H1 (cell line): ENCODE results near the gene TMED3. TPM values are rescaled to one million over a fixed set of nuclear protein-coding genes. Genes with fewer than 3 reads are reported as not detected.
A peak's percentile ranks its signal among the peaks of the same experiment; 100 is the strongest.

Source experiments
- CTCF ChIA-PET: fragments of 300-600 bp; sonication (Branson Sonifier 250); formaldehyde crosslinking; loops from one replicate; lab custom pipeline; 2021; ENCODE audit not compliant: partially characterized antibody; lab: Charles Lee
- POLR2A ChIA-PET: fragments of 300-600 bp; sonication (Branson Sonifier 250); formaldehyde crosslinking; loops from one replicate; lab custom pipeline; 2021; ENCODE audit warnings: inconsistent platforms; ENCODE audit not compliant: partially characterized antibody; lab: Charles Lee
- DNase-seq, 2 experiments: peaks; one replicate each; pipeline versions ENCODE4 v3.0.0 to v3.0.0-alpha.2; 2010 to 2022; ENCODE audit warnings: low spot score in 2 of 2, low read depth in 1 of 2, mixed read lengths in 1 of 2
- FAIRE-seq: peaks from 2 replicates; lab custom pipeline; 2011; peaks lifted over from hg19 to GRCh38; lab: Jason Lieb, UNC
- H2AFZ ChIP-seq: 2 replicates; pipeline ENCODE4 v1.8.1; 2012; ENCODE audit warnings: low read length, inconsistent platforms
- H2AK5ac ChIP-seq: 2 replicates; pipeline ENCODE4 v1.6.1; 2013; ENCODE audit warnings: low read depth, low read length
- H2BK120ac ChIP-seq: replicated peaks from 2 replicates; pipeline ENCODE3; 2013; ENCODE audit warnings: low read depth, low read length, inconsistent platforms
- H2BK12ac ChIP-seq: 2 replicates; pipeline ENCODE4 v1.6.1; 2013; ENCODE audit warnings: low read depth, low read length
- H2BK15ac ChIP-seq: 2 replicates; pipeline ENCODE4 v1.6.1; 2013; ENCODE audit warnings: low read length
- H2BK20ac ChIP-seq: 2 replicates; pipeline ENCODE4 v1.6.1; 2013; ENCODE audit warnings: low read length
- H2BK5ac ChIP-seq: 2 replicates; pipeline ENCODE4 v1.6.1; 2013; ENCODE audit warnings: low read depth, low read length
- H3K14ac ChIP-seq: 2 replicates; pipeline ENCODE4 v1.6.1; 2013; ENCODE audit warnings: inconsistent platforms; ENCODE audit not compliant: insufficient read length
- H3K18ac ChIP-seq: 2 replicates; pipeline ENCODE4 v1.6.1; 2013; ENCODE audit warnings: low read length; ENCODE audit errors: extremely low read depth
- H3K23ac ChIP-seq: 2 replicates; pipeline ENCODE4 v1.6.1; 2013; ENCODE audit warnings: inconsistent platforms; ENCODE audit not compliant: insufficient read length
- H3K23me2 ChIP-seq: 2 replicates; pipeline ENCODE4 v1.6.1; 2013; ENCODE audit warnings: low read depth, low read length
- H3K27ac ChIP-seq: 2 replicates; pipeline ENCODE4 v1.6.1; 2011; ENCODE audit warnings: low read depth, low read length, inconsistent platforms
- H3K27me3 ChIP-seq, 4 experiments: replicated peaks in 1 of 4; 1 replicate in 1 of 4; 2 replicates in 3 of 4; pipeline versions ENCODE4 v1.6.1 to v1.8.1; 2011 to 2013; ENCODE audit warnings: low read length in 3 of 4, mild to moderate bottlenecking in 3 of 4, inconsistent platforms in 2 of 4, mixed read lengths in 2 of 4, moderate library complexity in 1 of 4; ENCODE audit not compliant: control insufficient read depth in 3 of 4, insufficient read depth in 3 of 4; ENCODE audit errors: extremely low read depth in 1 of 4
- H3K36me3 ChIP-seq, 4 experiments: 2 replicates each; pipeline versions ENCODE4 v1.6.1 to v1.8.1; 2011 to 2013; ENCODE audit warnings: mild to moderate bottlenecking in 4 of 4, low read length in 3 of 4, moderate library complexity in 2 of 4, control low read depth in 1 of 4, inconsistent platforms in 1 of 4; ENCODE audit not compliant: insufficient read depth in 4 of 4, control insufficient read depth in 2 of 4
- H3K4ac ChIP-seq: replicated peaks from 2 replicates; pipeline ENCODE3; 2013; ENCODE audit warnings: low read length, low read depth, mixed read lengths, inconsistent platforms; ENCODE audit not compliant: insufficient read length
- H3K4me1 ChIP-seq, 4 experiments: replicated peaks in 1 of 4; 1 replicate in 1 of 4; 2 replicates in 3 of 4; pipeline versions ENCODE4 v1.6.1 to v1.8.1; 2011 to 2013; ENCODE audit warnings: low read length in 3 of 4, inconsistent platforms in 2 of 4, mixed read lengths in 1 of 4; ENCODE audit not compliant: insufficient read depth in 4 of 4, control insufficient read depth in 3 of 4
- H3K4me2 ChIP-seq, 2 experiments: 2 replicates each; pipeline versions ENCODE4 v1.6.1 to v1.8.1; 2011 to 2013; ENCODE audit warnings: low read depth in 2 of 2, low read length in 2 of 2, control low read depth in 1 of 2, inconsistent platforms in 1 of 2, mild to moderate bottlenecking in 1 of 2; ENCODE audit not compliant: insufficient read depth in 1 of 2
- H3K4me3 ChIP-seq, 4 experiments: fragments of 200-600, 300-600 bp in 1 of 4; sonication (generic), shearing (Covaris generic), sonication (Bioruptor Twin) in 1 of 4; 2 replicates each; pipeline versions ENCODE4 v1.5.1 to v1.8.1; 2011 to 2016; ENCODE audit warnings: low read length in 4 of 4, low read depth in 3 of 4, control low read depth in 2 of 4, inconsistent platforms in 2 of 4, mild to moderate bottlenecking in 2 of 4, mixed read lengths in 1 of 4, moderate library complexity in 1 of 4; ENCODE audit not compliant: insufficient read depth in 2 of 4; ENCODE audit errors: extremely low read depth in 1 of 4
- H3K56ac ChIP-seq: replicated peaks from 2 replicates; pipeline ENCODE3; 2013; ENCODE audit warnings: low read depth, mild to moderate bottlenecking, mixed read lengths, low read length, inconsistent platforms; ENCODE audit not compliant: insufficient read length
- H3K79me1 ChIP-seq: 2 replicates; pipeline ENCODE4 v1.6.1; 2013; ENCODE audit warnings: low read depth, low read length, control low read depth
- H3K79me2 ChIP-seq, 2 experiments: 2 replicates each; pipeline versions ENCODE4 v1.6.1 to v1.8.1; 2012 to 2013; ENCODE audit warnings: low read length in 2 of 2, mild to moderate bottlenecking in 2 of 2, inconsistent platforms in 1 of 2; ENCODE audit not compliant: insufficient read depth in 2 of 2, control insufficient read depth in 1 of 2
- H3K9ac ChIP-seq, 4 experiments: replicated peaks in 1 of 4; 1 replicate in 1 of 4; 2 replicates in 3 of 4; pipeline versions ENCODE4 v1.6.1 to v1.8.1; 2011 to 2013; ENCODE audit warnings: low read depth in 3 of 4, low read length in 3 of 4, control low read depth in 2 of 4, mild to moderate bottlenecking in 2 of 4, moderate library complexity in 2 of 4, inconsistent platforms in 1 of 4; ENCODE audit errors: extremely low read depth in 1 of 4
- H3K9me3 ChIP-seq, 2 experiments: 2 replicates each; pipeline versions ENCODE4 v1.6.1 to v1.8.1; 2012 to 2013; ENCODE audit warnings: mild to moderate bottlenecking in 2 of 2, moderate library complexity in 2 of 2, control low read depth in 1 of 2, inconsistent platforms in 1 of 2, low read depth in 1 of 2, low read length in 1 of 2, mixed read lengths in 1 of 2; ENCODE audit not compliant: insufficient read depth in 2 of 2
- H4K20me1 ChIP-seq, 2 experiments: replicated peaks in 1 of 2; 2 replicates each; pipeline versions ENCODE3 to v1.8.1; 2011 to 2013; ENCODE audit warnings: inconsistent platforms in 2 of 2, low read length in 2 of 2, mild to moderate bottlenecking in 1 of 2; ENCODE audit not compliant: insufficient read depth in 2 of 2, control insufficient read depth in 1 of 2
- H4K5ac ChIP-seq: 2 replicates; pipeline ENCODE4 v1.6.1; 2013; ENCODE audit warnings: low read length, low read depth, mixed read lengths, inconsistent platforms; ENCODE audit not compliant: insufficient read length
- H4K8ac ChIP-seq: 2 replicates; pipeline ENCODE4 v1.8.0; 2013; ENCODE audit warnings: mild to moderate bottlenecking, moderate library complexity, low read length, inconsistent platforms; ENCODE audit not compliant: insufficient read depth; ENCODE audit errors: extremely low read depth
- H4K91ac ChIP-seq: replicated peaks from 2 replicates; pipeline ENCODE3; 2013; ENCODE audit warnings: low read length, mixed read lengths, inconsistent platforms; ENCODE audit not compliant: insufficient read length
- CREB1 ChIP-seq: IDR thresholded peaks from 2 replicates; pipeline ENCODE4 v1.6.1; 2012; ENCODE audit warnings: inconsistent platforms
- EZH2 ChIP-seq: fragments of 200-600 bp; sonication (generic); IDR thresholded peaks from 2 replicates; pipeline ENCODE4 v1.7.1; 2012; ENCODE audit warnings: low read depth, mild to moderate bottlenecking, moderate library complexity, low read length, inconsistent platforms; ENCODE audit not compliant: severe bottlenecking
- GABPA ChIP-seq: IDR thresholded peaks from 2 replicates; pipeline ENCODE4 v1.6.1; 2011; ENCODE audit warnings: mild to moderate bottlenecking, low read length, moderate library complexity, borderline replicate concordance; ENCODE audit not compliant: insufficient read depth
- POLR2AphosphoS5 ChIP-seq: IDR thresholded peaks from 2 replicates; pipeline ENCODE4 v1.6.1; 2011; ENCODE audit warnings: low read depth, low read length
- SIN3A ChIP-seq, 2 experiments: IDR thresholded peaks in 1 of 2; conservative IDR thresholded peaks in 1 of 2; 2 replicates each; pipeline ENCODE4 v1.6.1; 2011 to 2012; ENCODE audit warnings: low read length in 2 of 2, improper control_type of control experiment in 1 of 2, low read depth in 1 of 2, mild to moderate bottlenecking in 1 of 2
- SIRT6 ChIP-seq: IDR thresholded peaks from one replicate; pipeline ENCODE4 v1.7.1; 2012; ENCODE audit warnings: low read length, inconsistent platforms
- SIX5 ChIP-seq: IDR thresholded peaks from 2 replicates; pipeline ENCODE4 v1.6.1; 2011; ENCODE audit warnings: mild to moderate bottlenecking, low read depth, low read length
- SP1 ChIP-seq: IDR thresholded peaks from 2 replicates; pipeline ENCODE4 v1.6.1; 2011; ENCODE audit warnings: low read depth, low read length
- TBP ChIP-seq: IDR thresholded peaks from 2 replicates; pipeline ENCODE4 v1.6.1; 2011; ENCODE audit warnings: low read depth, low read length, improper control_type of control experiment
- YY1 ChIP-seq: IDR thresholded peaks from 2 replicates; pipeline ENCODE4 v1.6.1; 2011; ENCODE audit warnings: low read depth, mild to moderate bottlenecking, low read length
- ZNF274 ChIP-seq: IDR thresholded peaks from 2 replicates; pipeline ENCODE4 v1.7.0; 2012; ENCODE audit warnings: low read length, borderline replicate concordance; ENCODE audit errors: extremely low read depth
- WGBS, 2 experiments: shearing (Covaris generic) in 1 of 2; methylation state at CpG; one replicate each; pipeline versions ENCODE4 v1.1.6 to v1.1.7; 2013 to 2015; ENCODE audit warnings: low lambda C conversion rate in 2 of 2, mixed read lengths in 2 of 2, inconsistent platforms in 1 of 2, low coverage in 1 of 2, missing lambda C conversion rate in 1 of 2; ENCODE audit not compliant: insufficient replicate concordance in 2 of 2, insufficient coverage in 1 of 2, insufficient read length in 1 of 2; ENCODE audit errors: extremely low coverage in 1 of 2, missing lambda C conversion rate in 1 of 2; 5-methylcytosine and 5-hydroxymethylcytosine counted together
- polyA plus RNA-seq, 7 experiments: library from polyadenylated mRNA; depleted of rRNA in 3 of 7; stranded (reverse) in 5 of 7; unstranded in 2 of 7; fragments of >200 nt in 5 of 7; fragments of 200-250 nt in 2 of 7; gene quantifications; 1 replicate in 5 of 7; 2 replicates in 1 of 7; 4 replicates in 1 of 7; pipeline versions ENCODE4 v1.2.1 to v1.2.3, GENCODE V29; 2011 to 2013; ENCODE audit warnings: missing spikeins in 2 of 7, mixed read lengths in 2 of 7
- total RNA-seq: library from RNA; stranded (reverse); fragmentation: NEBNext Ultra II Directional; extraction: Animal tissue kit (Norgen Biotek cat#: 25700); gene quantifications from 2 replicates; pipeline ENCODE4 v1.2.1, GENCODE V29; 2021
- TF ChIP-seq, protein P1 (sequence below): IDR thresholded peaks from 2 replicates; pipeline ENCODE4 v1.6.1; 2012; ENCODE audit warnings: inconsistent platforms

TMED3 gene
- total and polyA plus RNA-seq, 2 of the 8 experiments (the other 6 are each of a cell fraction or from before 2014, with no cell fraction given), result 50.2 to 110 TPM

DNA sequence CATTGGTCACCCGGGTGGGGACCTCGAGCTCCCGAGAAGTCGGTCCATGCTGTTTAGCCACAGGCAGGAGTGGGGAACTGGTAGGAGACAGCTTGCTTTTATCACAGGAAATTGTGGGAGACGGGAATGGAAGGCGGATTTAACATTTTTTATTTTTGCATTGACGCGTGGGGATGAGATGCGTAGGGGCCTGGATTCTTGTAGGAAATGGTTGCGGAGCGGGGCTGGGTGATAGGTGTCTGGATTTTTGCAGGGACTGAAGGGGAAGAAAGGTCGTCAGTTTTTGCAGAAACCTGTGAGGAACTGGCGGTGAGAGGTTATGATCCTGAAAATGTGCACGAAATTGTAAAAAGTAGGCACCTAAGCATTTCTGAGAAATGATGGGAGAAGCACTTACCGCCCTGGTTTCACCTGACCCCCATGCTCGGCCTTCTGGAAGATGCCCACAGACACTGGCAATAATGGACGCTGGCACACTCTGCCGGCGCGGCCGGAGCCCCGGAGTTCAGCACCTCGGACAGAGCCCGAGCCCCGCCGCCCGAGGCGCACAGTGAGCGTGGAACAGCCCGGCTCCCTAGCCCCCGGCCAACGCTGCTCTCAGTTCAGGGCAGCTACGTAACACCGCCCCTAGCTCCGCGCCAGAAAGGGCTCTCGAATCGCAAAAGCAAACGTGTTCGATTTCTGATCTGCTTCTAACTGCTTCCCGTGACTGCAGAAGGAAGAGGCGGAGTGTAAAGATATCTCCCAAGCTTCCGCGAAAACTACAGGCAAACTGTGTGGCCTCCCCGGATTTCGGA lies 27.5 kb upstream of the TMED3 start:
- H4K20me1 ChIP-seq, result peaks cover 0 to 3% of the 10 kb centered on the region in 2 experiments
- H3K14ac ChIP-seq, result no peak overlapping the region
- H3K4me2 ChIP-seq, result peak overlapping the region; percentile 81 to 94
- no peak overlapping the region for H3K18ac ChIP-seq
- no peak overlapping the region for H2BK120ac ChIP-seq
- H3K9ac ChIP-seq, result no peak overlapping the region
- FAIRE-seq (no peak), DNase-seq (peak in 1 of 2 experiments; percentile 87)
- H2AFZ ChIP-seq, result no peak overlapping the region
- H3K4me3 ChIP-seq, result peak overlapping the region in 3 of 4 experiments; percentile 48 to 63 (median 57); a peak in 7 of 8 replicates
- no peaks in the 10 kb centered on the region for H3K79me2 ChIP-seq
- no peaks in the 10 kb centered on the region for H3K36me3 ChIP-seq
- no peak overlapping the region for H3K23ac ChIP-seq
- CTCF ChIA-PET, result interaction anchor here (0.7 to 1.7 kb wide), 7 partner anchors 10 to 99 kb away, joined by 3 to 4 read pairs (median 3); no protein-coding TSS in a partner anchor
- peak overlapping the region; percentile 36 for H4K8ac ChIP-seq
- no peak overlapping the region for H2BK20ac ChIP-seq
- H4K91ac ChIP-seq, result no peak overlapping the region
- H3K27me3 ChIP-seq, result peaks cover 18 to 49% (median 36%) of the 10 kb centered on the region in 4 experiments
- peaks cover 4% of the 10 kb centered on the region; the same call in 1 of the 2 replicates for H3K23me2 ChIP-seq
- H2BK12ac ChIP-seq, result no peak overlapping the region
- no peak overlapping the region for H2AK5ac ChIP-seq
- H3K9me3 ChIP-seq, result no peaks in the 10 kb centered on the region
- H3K4me1 ChIP-seq, result peaks cover 0 to 3% (median 0%) of the 10 kb centered on the region in 4 experiments; a peak in 2 of 7 replicates
- WGBS, 2 experiments, result 19% methylated on average over 46 of the region's 46 CpGs; no CpG with 5 or more reads in 1 of the 2 experiments
- POLR2A ChIA-PET, result no interaction called here
- H3K27ac ChIP-seq, result no peak overlapping the region
- no peak overlapping the region for H4K5ac ChIP-seq
- H3K56ac ChIP-seq, result no peak overlapping the region
- no peak overlapping the region for H2BK5ac ChIP-seq
- H3K4ac ChIP-seq, result no peak overlapping the region
- H2BK15ac ChIP-seq, result no peak overlapping the region
- H3K79me1 ChIP-seq, result no peaks in the 10 kb centered on the region
- peak; percentile 75 to 80; a peak in 2 of 4 replicates for TF ChIP-seq SIN3A (conservative IDR thresholded peaks at IDR 0.05 in 1 of 2, IDR thresholded peaks at IDR 0.05 in 1 of 2; ENCODE audit: low read depth in 1 of 2, low read length in 2 of 2)
- TF ChIP-seq, protein P1, sequence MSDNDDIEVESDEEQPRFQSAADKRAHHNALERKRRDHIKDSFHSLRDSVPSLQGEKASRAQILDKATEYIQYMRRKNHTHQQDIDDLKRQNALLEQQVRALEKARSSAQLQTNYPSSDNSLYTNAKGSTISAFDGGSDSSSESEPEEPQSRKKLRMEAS, result peak; percentile 38; the same call in 1 of the 2 replicates
- TF ChIP-seq CREB1, result peak; percentile 66; the same call in 1 of the 2 replicates
- no peak for TF ChIP-seq SIRT6
- no peak for TF ChIP-seq POLR2AphosphoS5
- TF ChIP-seq SIX5, result no peak
- no peak for TF ChIP-seq ZNF274
- TF ChIP-seq SP1, result no peak
- no peak for TF ChIP-seq TBP
- no peak for TF ChIP-seq GABPA
- peak; percentile 19 for TF ChIP-seq EZH2
- TF ChIP-seq YY1, result peak; percentile 57; the same call in 1 of the 2 replicates
